WTC11 (cell line): ENCODE measurements around the gene GJA3. TPM values are rescaled to one million over a fixed set of nuclear protein-coding genes. Genes with fewer than 3 reads are reported as not detected.

Source experiments
- ATAC-seq: fragments of 200-7000 bp; cut with Tn5 transposase; 2 replicates; pipeline ENCODE4 v1.10.0; 2021; ENCODE audit warnings: mild to moderate bottlenecking, moderate library complexity
- CTCF ChIA-PET: fragments of 300-600 bp; sonication (Branson Sonifier 250); formaldehyde crosslinking; loops from one replicate; lab custom pipeline; 2021; ENCODE audit warnings: antibody characterized with exemption; lab: Charles Lee
- POLR2A ChIA-PET: fragments of 350-600 bp; sonication (Branson Sonifier 250); formaldehyde crosslinking; loops from one replicate; lab custom pipeline; 2021; ENCODE audit warnings: antibody characterized with exemption; lab: Charles Lee
- DNase-seq: peaks from one replicate; pipeline ENCODE4 v3.0.0; 2021; ENCODE audit warnings: low spot score
- H3K27ac Mint-ChIP-seq: 2 replicates; pipeline ENCODE4 v1.8.0; 2021; ENCODE audit warnings: mixed read lengths
- H3K27me3 Mint-ChIP-seq: 2 replicates; pipeline ENCODE4 v1.8.0; 2021; ENCODE audit warnings: low read depth, mild to moderate bottlenecking, moderate library complexity, mixed read lengths
- H3K36me3 Mint-ChIP-seq: 2 replicates; pipeline ENCODE4 v1.8.0; 2021; ENCODE audit warnings: mixed read lengths
- H3K4me1 Mint-ChIP-seq: 2 replicates; pipeline ENCODE4 v1.8.0; 2022; ENCODE audit warnings: mixed read lengths
- H3K4me3 Mint-ChIP-seq: 2 replicates; pipeline ENCODE4 v1.8.0; 2021; ENCODE audit warnings: mild to moderate bottlenecking, moderate library complexity, mixed read lengths
- H3K9me3 Mint-ChIP-seq: 2 replicates; pipeline ENCODE4 v1.8.0; 2021; ENCODE audit warnings: mixed read lengths
- ATF1 ChIP-seq: sonication (generic); formaldehyde crosslinking; IDR thresholded peaks from 2 replicates; pipeline ENCODE4 v1.8.1; 2023; ENCODE audit warnings: mild to moderate bottlenecking, moderate library complexity, missing genetic modification reagents
- EMX1 ChIP-seq: fragments of 250-450 bp; sonication (Bioruptor Pico); IDR thresholded peaks from 2 replicates; pipeline ENCODE4 v1.8.0; 2021; ENCODE audit warnings: mild to moderate bottlenecking
- FOXP1 ChIP-seq: sonication (generic); formaldehyde crosslinking; IDR thresholded peaks from 2 replicates; pipeline ENCODE4 v1.8.0; 2022; ENCODE audit warnings: missing genetic modification reagents, mild to moderate bottlenecking, moderate library complexity, borderline replicate concordance
- MXD4 ChIP-seq: fragments of 250-450 bp; sonication (Bioruptor Pico); IDR thresholded peaks from 2 replicates; pipeline ENCODE4 v1.8.0; 2021; ENCODE audit warnings: mild to moderate bottlenecking, moderate library complexity, borderline replicate concordance
- NFATC4 ChIP-seq: fragments of 250-450 bp; sonication (Bioruptor Pico); IDR thresholded peaks from 2 replicates; pipeline ENCODE4 v1.9.0; 2021; ENCODE audit warnings: mild to moderate bottlenecking
- NR1H2 ChIP-seq: sonication (generic); formaldehyde crosslinking; IDR thresholded peaks from 2 replicates; pipeline ENCODE4 v1.9.0; 2021; ENCODE audit warnings: mild to moderate bottlenecking, moderate library complexity, missing genetic modification reagents
- NR3C1 ChIP-seq: sonication (generic); formaldehyde crosslinking; conservative IDR thresholded peaks from 2 replicates; pipeline ENCODE4 v1.8.1; 2023; ENCODE audit warnings: low read depth, mild to moderate bottlenecking, missing genetic modification reagents
- OVOL2 ChIP-seq: fragments of 250-450 bp; sonication (Bioruptor Pico); IDR thresholded peaks from 2 replicates; pipeline ENCODE4 v1.9.0; 2021; ENCODE audit warnings: mild to moderate bottlenecking, borderline replicate concordance
- SMAD4 ChIP-seq: sonication (generic); formaldehyde crosslinking; IDR thresholded peaks from 2 replicates; pipeline ENCODE4 v1.8.0; 2022; ENCODE audit warnings: mild to moderate bottlenecking, missing genetic modification reagents
- ZNF138 ChIP-seq: sonication (generic); formaldehyde crosslinking; conservative IDR thresholded peaks from 2 replicates; pipeline ENCODE4 v1.8.1; 2022; ENCODE audit warnings: mild to moderate bottlenecking, moderate library complexity, missing genetic modification reagents
- total RNA-seq: library from RNA; stranded (reverse); gene quantifications from 3 replicates; pipeline ENCODE4 v1.2.3, GENCODE V29; 2021
- TF ChIP-seq, protein P1 (sequence below): sonication (generic); formaldehyde crosslinking; IDR thresholded peaks from 2 replicates; pipeline ENCODE4 v1.8.0; 2023; ENCODE audit warnings: missing genetic modification reagents, mild to moderate bottlenecking, borderline replicate concordance
- TF ChIP-seq, protein P2 (sequence below): sonication (generic); formaldehyde crosslinking; IDR thresholded peaks from 2 replicates; pipeline ENCODE4 v1.8.0; 2022; ENCODE audit warnings: mild to moderate bottlenecking, missing genetic modification reagents
- TF ChIP-seq, protein P3 (sequence below): sonication (generic); formaldehyde crosslinking; IDR thresholded peaks from 2 replicates; pipeline ENCODE4 v1.8.0; 2023; ENCODE audit warnings: mild to moderate bottlenecking, missing genetic modification reagents
- TF ChIP-seq, protein P4 (sequence below): sonication (generic); formaldehyde crosslinking; IDR thresholded peaks from 2 replicates; pipeline ENCODE4 v1.8.0; 2022; ENCODE audit warnings: mild to moderate bottlenecking, missing genetic modification reagents
- TF ChIP-seq, protein P5 (sequence below): fragments of 250-450 bp; sonication (Bioruptor Pico); IDR thresholded peaks from 2 replicates; pipeline ENCODE4 v1.9.0; 2021; ENCODE audit warnings: mild to moderate bottlenecking, borderline replicate concordance

GJA3 gene
- total RNA-seq, 1 experiment from 2014 or later = 0.48 TPM

DNA sequence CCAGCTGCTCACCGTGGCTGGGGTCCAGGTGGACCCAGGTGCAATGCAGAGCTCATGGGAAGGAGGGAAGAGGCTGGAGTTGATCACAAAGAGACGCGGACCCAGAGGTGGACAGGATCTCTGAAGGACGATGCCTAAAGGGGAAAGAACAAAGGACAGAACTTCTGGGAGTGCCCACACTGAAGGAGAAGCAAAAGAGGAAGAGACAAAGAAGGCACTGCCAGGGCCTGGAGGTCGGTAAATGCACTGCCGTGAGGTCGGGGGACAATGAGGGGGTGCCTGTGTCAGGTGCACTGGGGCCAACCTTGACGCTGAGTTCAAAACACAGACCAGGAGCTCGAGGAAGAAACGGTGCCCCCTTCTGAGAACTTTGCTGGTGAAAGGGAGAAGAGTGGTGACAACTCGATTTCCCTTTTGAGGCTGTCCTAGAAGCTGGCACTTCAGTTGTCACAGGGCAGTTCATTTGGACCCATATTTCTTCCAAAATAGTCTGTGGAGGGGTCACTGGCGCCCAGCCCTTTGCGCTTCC is 55.6 kb downstream of the GJA3 start (continued):
- TF ChIP-seq, protein P1, sequence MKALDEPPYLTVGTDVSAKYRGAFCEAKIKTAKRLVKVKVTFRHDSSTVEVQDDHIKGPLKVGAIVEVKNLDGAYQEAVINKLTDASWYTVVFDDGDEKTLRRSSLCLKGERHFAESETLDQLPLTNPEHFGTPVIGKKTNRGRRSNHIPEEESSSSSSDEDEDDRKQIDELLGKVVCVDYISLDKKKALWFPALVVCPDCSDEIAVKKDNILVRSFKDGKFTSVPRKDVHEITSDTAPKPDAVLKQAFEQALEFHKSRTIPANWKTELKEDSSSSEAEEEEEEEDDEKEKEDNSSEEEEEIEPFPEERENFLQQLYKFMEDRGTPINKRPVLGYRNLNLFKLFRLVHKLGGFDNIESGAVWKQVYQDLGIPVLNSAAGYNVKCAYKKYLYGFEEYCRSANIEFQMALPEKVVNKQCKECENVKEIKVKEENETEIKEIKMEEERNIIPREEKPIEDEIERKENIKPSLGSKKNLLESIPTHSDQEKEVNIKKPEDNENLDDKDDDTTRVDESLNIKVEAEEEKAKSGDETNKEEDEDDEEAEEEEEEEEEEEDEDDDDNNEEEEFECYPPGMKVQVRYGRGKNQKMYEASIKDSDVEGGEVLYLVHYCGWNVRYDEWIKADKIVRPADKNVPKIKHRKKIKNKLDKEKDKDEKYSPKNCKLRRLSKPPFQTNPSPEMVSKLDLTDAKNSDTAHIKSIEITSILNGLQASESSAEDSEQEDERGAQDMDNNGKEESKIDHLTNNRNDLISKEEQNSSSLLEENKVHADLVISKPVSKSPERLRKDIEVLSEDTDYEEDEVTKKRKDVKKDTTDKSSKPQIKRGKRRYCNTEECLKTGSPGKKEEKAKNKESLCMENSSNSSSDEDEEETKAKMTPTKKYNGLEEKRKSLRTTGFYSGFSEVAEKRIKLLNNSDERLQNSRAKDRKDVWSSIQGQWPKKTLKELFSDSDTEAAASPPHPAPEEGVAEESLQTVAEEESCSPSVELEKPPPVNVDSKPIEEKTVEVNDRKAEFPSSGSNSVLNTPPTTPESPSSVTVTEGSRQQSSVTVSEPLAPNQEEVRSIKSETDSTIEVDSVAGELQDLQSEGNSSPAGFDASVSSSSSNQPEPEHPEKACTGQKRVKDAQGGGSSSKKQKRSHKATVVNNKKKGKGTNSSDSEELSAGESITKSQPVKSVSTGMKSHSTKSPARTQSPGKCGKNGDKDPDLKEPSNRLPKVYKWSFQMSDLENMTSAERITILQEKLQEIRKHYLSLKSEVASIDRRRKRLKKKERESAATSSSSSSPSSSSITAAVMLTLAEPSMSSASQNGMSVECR = no peak
- TF ChIP-seq ATF1 (CRISPR knock-in tag) (no peak), MXD4 (no peak), NR1H2 (no peak), FOXP1 (no peak)
- TF ChIP-seq, protein P2, sequence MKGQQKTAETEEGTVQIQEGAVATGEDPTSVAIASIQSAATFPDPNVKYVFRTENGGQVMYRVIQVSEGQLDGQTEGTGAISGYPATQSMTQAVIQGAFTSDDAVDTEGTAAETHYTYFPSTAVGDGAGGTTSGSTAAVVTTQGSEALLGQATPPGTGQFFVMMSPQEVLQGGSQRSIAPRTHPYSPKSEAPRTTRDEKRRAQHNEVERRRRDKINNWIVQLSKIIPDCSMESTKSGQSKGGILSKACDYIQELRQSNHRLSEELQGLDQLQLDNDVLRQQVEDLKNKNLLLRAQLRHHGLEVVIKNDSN (CRISPR knock-in tag) = no peak
- TF ChIP-seq, protein P3, sequence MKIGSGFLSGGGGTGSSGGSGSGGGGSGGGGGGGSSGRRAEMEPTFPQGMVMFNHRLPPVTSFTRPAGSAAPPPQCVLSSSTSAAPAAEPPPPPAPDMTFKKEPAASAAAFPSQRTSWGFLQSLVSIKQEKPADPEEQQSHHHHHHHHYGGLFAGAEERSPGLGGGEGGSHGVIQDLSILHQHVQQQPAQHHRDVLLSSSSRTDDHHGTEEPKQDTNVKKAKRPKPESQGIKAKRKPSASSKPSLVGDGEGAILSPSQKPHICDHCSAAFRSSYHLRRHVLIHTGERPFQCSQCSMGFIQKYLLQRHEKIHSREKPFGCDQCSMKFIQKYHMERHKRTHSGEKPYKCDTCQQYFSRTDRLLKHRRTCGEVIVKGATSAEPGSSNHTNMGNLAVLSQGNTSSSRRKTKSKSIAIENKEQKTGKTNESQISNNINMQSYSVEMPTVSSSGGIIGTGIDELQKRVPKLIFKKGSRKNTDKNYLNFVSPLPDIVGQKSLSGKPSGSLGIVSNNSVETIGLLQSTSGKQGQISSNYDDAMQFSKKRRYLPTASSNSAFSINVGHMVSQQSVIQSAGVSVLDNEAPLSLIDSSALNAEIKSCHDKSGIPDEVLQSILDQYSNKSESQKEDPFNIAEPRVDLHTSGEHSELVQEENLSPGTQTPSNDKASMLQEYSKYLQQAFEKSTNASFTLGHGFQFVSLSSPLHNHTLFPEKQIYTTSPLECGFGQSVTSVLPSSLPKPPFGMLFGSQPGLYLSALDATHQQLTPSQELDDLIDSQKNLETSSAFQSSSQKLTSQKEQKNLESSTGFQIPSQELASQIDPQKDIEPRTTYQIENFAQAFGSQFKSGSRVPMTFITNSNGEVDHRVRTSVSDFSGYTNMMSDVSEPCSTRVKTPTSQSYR (CRISPR knock-in tag) = no peak
- TF ChIP-seq, protein P4, sequence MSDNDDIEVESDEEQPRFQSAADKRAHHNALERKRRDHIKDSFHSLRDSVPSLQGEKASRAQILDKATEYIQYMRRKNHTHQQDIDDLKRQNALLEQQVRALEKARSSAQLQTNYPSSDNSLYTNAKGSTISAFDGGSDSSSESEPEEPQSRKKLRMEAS = no peak

DNA sequence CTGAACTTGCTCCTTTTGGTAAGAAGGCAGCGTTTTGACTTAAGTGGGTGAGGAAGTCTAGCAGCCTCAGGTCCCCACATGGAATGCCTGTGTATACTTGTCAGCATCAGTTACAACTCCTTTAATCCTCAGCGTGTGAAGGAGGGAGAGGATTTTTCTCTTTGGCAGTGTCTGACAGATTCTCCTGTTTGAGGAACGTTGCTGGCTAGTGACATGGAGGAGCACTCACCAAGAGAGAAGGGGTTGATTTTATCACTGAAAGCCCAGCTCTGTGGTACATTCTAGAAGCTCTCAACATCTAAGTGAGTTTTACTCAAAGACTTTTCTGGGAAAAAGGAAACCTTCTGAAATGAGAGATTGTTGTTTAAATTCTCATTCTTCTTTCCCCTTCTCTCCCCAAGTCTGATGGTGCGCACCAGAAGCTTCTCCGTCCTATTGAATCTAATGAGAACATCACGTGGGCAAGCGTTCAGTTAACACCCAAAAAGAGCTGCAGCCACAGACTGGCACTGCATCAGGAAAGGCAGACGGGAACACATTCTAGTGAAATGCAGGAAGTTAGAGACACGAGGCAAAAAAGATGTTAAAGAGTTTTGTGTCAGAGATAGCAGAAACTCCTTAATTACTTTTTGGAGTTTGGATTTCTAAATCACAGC is 58.2 kb downstream of the GJA3 start:
- POLR2A ChIA-PET = no interaction called here

More for the DNA sequence above, 58.2 kb downstream of the GJA3 start:
- Mint-ChIP-seq H3K27me3 (peaks cover 4% of the 10 kb centered on the region; the same call in 1 of the 2 replicates), H3K4me3 (no peak overlapping the region), H3K27ac (no peak overlapping the region), H3K36me3 (no peaks in the 10 kb centered on the region), H3K9me3 (no peaks in the 10 kb centered on the region), H3K4me1 (peaks cover 38% of the 10 kb centered on the region)
- ATAC-seq = no peak
- CTCF ChIA-PET = interaction anchor here (0.8 kb wide), 1 partner anchor 25 kb away, joined by 4 read pairs; no protein-coding TSS in a partner anchor
- TF ChIP-seq SMAD4 (CRISPR knock-in tag) (no peak), EMX1 (CRISPR knock-in tag) (no peak), OVOL2 (CRISPR knock-in tag) (no peak), ZNF138 (no peak), NR3C1 (CRISPR knock-in tag) (no peak), NFATC4 (CRISPR knock-in tag) (no peak)
- TF ChIP-seq, protein P5, sequence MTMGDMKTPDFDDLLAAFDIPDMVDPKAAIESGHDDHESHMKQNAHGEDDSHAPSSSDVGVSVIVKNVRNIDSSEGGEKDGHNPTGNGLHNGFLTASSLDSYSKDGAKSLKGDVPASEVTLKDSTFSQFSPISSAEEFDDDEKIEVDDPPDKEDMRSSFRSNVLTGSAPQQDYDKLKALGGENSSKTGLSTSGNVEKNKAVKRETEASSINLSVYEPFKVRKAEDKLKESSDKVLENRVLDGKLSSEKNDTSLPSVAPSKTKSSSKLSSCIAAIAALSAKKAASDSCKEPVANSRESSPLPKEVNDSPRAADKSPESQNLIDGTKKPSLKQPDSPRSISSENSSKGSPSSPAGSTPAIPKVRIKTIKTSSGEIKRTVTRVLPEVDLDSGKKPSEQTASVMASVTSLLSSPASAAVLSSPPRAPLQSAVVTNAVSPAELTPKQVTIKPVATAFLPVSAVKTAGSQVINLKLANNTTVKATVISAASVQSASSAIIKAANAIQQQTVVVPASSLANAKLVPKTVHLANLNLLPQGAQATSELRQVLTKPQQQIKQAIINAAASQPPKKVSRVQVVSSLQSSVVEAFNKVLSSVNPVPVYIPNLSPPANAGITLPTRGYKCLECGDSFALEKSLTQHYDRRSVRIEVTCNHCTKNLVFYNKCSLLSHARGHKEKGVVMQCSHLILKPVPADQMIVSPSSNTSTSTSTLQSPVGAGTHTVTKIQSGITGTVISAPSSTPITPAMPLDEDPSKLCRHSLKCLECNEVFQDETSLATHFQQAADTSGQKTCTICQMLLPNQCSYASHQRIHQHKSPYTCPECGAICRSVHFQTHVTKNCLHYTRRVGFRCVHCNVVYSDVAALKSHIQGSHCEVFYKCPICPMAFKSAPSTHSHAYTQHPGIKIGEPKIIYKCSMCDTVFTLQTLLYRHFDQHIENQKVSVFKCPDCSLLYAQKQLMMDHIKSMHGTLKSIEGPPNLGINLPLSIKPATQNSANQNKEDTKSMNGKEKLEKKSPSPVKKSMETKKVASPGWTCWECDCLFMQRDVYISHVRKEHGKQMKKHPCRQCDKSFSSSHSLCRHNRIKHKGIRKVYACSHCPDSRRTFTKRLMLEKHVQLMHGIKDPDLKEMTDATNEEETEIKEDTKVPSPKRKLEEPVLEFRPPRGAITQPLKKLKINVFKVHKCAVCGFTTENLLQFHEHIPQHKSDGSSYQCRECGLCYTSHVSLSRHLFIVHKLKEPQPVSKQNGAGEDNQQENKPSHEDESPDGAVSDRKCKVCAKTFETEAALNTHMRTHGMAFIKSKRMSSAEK (CRISPR knock-in tag) = no peak
- no peak for DNase-seq
